Measurements from ENCODE around the gene HCRT. TPM values are rescaled to one million over a fixed set of nuclear protein-coding genes. Genes with fewer than 3 reads are reported as not detected.
A peak's percentile ranks its signal among the peaks of the same experiment; 100 is the strongest.
"Not testable (repeated sequence)": the region's sequence is repeated elsewhere in the genome, so short reads cannot be mapped to it uniquely, and the experiment has no call there.

Gene HCRT
- polyA plus RNA-seq, 3 donors from 2014 or later = not detected

DNA sequence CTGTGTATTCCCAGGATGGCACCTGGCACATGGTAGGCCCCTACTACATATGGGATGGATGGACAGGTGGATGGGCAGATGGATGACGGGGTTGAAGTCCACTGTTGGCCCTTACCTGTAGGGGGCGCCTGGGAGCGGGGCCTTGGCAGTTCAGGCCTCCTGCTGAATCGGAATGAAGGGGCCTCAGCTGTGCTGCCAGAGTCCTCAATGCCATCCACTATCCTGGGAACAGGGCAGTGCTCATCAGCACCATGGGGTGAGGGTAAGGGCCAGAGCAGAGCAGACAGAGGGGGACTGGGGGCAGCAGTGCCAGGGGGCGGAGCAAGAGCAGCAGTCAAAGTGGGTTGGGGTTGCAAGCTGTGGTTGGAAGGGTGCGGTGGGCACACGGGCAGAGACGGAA lies 22.1 kb downstream of the HCRT start:
- Mint-ChIP-seq H3K4me3 (no peak overlapping the region), H3K36me3 (no peaks in the 10 kb centered on the region), H3K27ac (no peak overlapping the region), H3K4me1 (no peaks in the 10 kb centered on the region), H3K9me3 (no peaks in the 10 kb centered on the region), H3K27me3 (ENCODE audit: low read depth in 3 of 3) (no peaks in the 10 kb centered on the region)
- DNase-seq = no peak

DNA sequence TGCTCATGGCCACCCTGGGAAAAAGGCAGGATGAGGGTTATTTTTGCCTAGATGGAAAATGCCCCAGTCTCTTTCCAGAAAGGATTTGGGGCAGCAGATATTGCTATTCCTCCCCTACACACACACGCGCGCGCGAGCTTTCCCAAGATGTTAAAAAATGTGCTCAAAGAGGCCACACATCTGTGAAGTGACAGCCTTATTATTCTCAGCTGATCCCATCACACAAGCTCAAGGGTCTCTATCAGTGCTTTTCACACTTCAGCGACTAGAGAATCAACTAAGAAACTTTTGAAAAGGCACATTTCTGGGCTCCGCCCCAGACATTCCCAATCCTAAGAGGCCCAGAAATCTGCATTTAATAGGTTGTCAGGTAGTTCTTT lies 24.7 kb downstream of the HCRT start:
- no peak overlapping the region for H3K27ac Mint-ChIP-seq
- no peaks in the 10 kb centered on the region for H3K36me3 Mint-ChIP-seq
- H3K27me3 Mint-ChIP-seq (ENCODE audit: low read depth in 3 of 3) = peaks cover 0 to 5% (median 2%) of the 10 kb centered on the region in 3 donors
- H3K9me3 Mint-ChIP-seq = no peaks in the 10 kb centered on the region
- no peak for DNase-seq
- no peak overlapping the region for H3K4me3 Mint-ChIP-seq
- peaks cover 6 to 7% of the 10 kb centered on the region in 2 donors for H3K4me1 Mint-ChIP-seq

GRCh38 chr17:42159796-42160530 lies 25.3 kb downstream of the HCRT start:
- no peak overlapping the region for H3K27ac Mint-ChIP-seq

GRCh38 chr17:42155614-42156045 lies 29.6 kb downstream of the HCRT start:
- H3K27me3 Mint-ChIP-seq (ENCODE audit: low read depth in 3 of 3) = peaks cover 2 to 7% (median 7%) of the 10 kb centered on the region in 3 donors
- H3K4me1 Mint-ChIP-seq = peaks cover 40 to 45% of the 10 kb centered on the region in 2 donors
- no peak for DNase-seq
- H3K4me3 Mint-ChIP-seq = peak overlapping the region; percentile 81 to 97 (median 93)
- H3K27ac Mint-ChIP-seq = peak overlapping the region in 3 of 6 donors; percentile 8 to 45 (median 21)
- H3K36me3 Mint-ChIP-seq = no peaks in the 10 kb centered on the region
- H3K9me3 Mint-ChIP-seq = no peaks in the 10 kb centered on the region

More at GRCh38 chr17:42159796-42160530, 25.3 kb downstream of the HCRT start:
- H3K4me3 Mint-ChIP-seq = no peak overlapping the region
- peaks cover 9 to 11% of the 10 kb centered on the region in 2 donors for H3K4me1 Mint-ChIP-seq
- no peaks in the 10 kb centered on the region for H3K36me3 Mint-ChIP-seq
- H3K9me3 Mint-ChIP-seq = no peaks in the 10 kb centered on the region
- H3K27me3 Mint-ChIP-seq (ENCODE audit: low read depth in 3 of 3) = peaks cover 1 to 6% (median 2%) of the 10 kb centered on the region in 3 donors
- no peak for DNase-seq

- Mint-ChIP-seq H3K27me3 (ENCODE audit: low read depth in 3 of 3) (peaks cover 2 to 7% (median 7%) of the 10 kb centered on the region in 3 donors), H3K27ac (peak overlapping the region; percentile 70 to 96 (median 92)), H3K4me3 (peak overlapping the region; percentile 81 to 97 (median 93)), H3K4me1 (peaks cover 40 to 45% of the 10 kb centered on the region in 2 donors), H3K9me3 (no peaks in the 10 kb centered on the region), H3K36me3 (no peaks in the 10 kb centered on the region)
- peak in 1 of 3 donors; percentile 17 for DNase-seq
Measured at GRCh38 chr17:42153919-42154742, 31.1 kb downstream of the HCRT start.

DNA sequence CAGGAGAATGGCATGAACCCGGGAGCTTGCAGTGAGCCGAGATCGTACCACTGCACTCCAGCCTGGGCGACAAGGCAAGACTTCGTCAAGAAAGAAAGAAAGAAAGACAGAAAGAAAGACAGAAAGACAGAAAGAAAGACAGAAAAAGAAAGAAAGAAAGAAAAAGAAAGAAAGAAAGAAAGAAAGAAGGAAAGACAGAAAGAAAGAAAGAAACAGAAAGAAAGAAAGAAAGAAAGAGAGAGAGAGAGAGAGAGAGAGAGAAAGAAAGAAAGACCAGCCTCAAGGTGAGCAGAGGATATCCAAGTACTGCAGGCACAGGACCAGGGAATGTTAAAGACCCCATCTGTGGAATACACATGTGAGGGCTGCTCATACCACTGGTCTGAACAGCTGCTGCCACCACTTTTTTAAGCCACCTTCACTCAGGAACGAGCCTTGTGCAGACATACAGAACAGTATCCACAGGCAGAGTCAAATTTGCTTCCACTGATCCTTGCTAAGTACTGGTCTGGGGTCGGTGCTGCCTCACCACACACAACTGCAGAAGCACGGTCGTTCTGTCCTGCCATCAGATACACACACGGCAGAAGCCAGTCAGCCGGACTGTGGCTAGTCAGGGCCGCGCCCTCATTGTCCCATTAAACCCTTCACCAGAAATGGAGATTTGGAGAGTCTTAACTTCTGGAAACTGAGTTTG lies 38.2 kb downstream of the HCRT start:
- Mint-ChIP-seq H3K4me1 (peaks cover 30 to 55% of the 10 kb centered on the region in 2 donors), H3K27ac (peak overlapping the region in 2 of 6 donors; percentile 59 to 73), H3K36me3 (peaks cover 0 to 11% (median 9%) of the 10 kb centered on the region in 3 donors), H3K9me3 (no peaks in the 10 kb centered on the region), H3K4me3 (no peak overlapping the region), H3K27me3 (ENCODE audit: low read depth in 3 of 3) (peaks cover 0 to 2% (median 0%) of the 10 kb centered on the region in 3 donors)
- no peak for DNase-seq

GRCh38 chr17:42143138-42143537 lies 42.1 kb downstream of the HCRT start:
- H3K4me3 Mint-ChIP-seq; H3K27me3 Mint-ChIP-seq (ENCODE audit: low read depth in 3 of 3); DNase-seq; H3K36me3 Mint-ChIP-seq; H3K9me3 Mint-ChIP-seq: not testable (repeated sequence)
- Mint-ChIP-seq H3K4me1 (peaks cover 35 to 59% of the 10 kb centered on the region in 2 donors), H3K27ac (peak overlapping the region in 2 of 6 donors; percentile 18 to 25)

DNA sequence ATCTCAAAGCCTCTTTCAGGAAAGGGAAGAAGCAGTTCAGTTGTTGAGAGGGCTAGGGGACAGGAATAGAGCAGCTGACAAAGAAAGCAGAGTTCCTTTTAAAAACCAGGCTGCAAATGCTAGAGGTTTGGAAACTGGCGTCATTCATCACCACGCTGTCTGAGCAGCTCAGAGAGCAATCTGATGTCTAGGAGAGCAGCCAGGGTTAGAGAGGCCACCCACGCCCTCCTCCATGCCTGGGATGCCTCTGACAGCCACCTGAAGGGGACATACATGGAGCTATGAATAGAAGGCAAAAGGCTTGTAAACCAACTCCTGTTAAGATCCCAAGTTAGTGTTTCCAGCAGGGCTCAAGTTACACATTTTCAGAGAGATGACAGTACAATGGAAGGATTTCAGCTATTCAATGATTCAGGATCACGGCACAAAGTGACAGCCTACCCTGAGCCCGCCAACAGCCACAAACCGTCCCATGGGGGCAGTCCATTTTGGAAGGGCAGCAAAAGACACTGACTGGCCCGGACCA lies 42.8 kb downstream of the HCRT start:
- Mint-ChIP-seq H3K36me3 (peaks cover 0 to 6% (median 5%) of the 10 kb centered on the region in 3 donors), H3K4me3 (no peak overlapping the region), H3K9me3 (no peaks in the 10 kb centered on the region), H3K27ac (peak overlapping the region in 2 of 6 donors; percentile 18 to 37), H3K27me3 (ENCODE audit: low read depth in 3 of 3) (peaks cover 0 to 4% (median 0%) of the 10 kb centered on the region in 3 donors), H3K4me1 (peaks cover 37 to 60% of the 10 kb centered on the region in 2 donors)
- no peak for DNase-seq

DNA sequence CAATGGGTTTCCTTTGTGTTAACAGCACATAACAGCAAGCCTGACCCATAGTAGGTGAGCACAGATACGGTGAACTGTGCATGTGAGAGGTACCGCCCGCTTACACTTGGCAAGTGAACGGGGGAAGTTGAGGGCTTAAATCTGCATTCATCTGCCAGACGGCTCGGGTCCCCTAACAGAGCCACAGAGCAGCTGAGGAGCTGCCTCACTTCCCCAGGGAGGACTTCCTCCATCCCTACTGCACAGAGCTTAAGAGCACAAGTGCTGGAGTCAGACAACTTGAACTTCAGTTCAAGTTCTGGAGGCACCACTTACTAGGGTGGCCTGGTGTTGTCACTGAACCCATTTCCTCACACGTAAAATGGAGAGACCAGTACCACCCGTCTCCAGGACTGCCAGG lies 43.9 kb downstream of the HCRT start:
- H3K4me1 Mint-ChIP-seq = peaks cover 35 to 55% of the 10 kb centered on the region in 2 donors
- H3K9me3 Mint-ChIP-seq = no peaks in the 10 kb centered on the region
- peak overlapping the region in 2 of 6 donors; percentile 17 to 34 for H3K27ac Mint-ChIP-seq
- H3K36me3 Mint-ChIP-seq = peaks cover 0 to 6% (median 4%) of the 10 kb centered on the region in 3 donors
- H3K4me3 Mint-ChIP-seq = no peak overlapping the region
- DNase-seq = no peak
- H3K27me3 Mint-ChIP-seq (ENCODE audit: low read depth in 3 of 3) = peaks cover 0 to 4% (median 0%) of the 10 kb centered on the region in 3 donors

DNA sequence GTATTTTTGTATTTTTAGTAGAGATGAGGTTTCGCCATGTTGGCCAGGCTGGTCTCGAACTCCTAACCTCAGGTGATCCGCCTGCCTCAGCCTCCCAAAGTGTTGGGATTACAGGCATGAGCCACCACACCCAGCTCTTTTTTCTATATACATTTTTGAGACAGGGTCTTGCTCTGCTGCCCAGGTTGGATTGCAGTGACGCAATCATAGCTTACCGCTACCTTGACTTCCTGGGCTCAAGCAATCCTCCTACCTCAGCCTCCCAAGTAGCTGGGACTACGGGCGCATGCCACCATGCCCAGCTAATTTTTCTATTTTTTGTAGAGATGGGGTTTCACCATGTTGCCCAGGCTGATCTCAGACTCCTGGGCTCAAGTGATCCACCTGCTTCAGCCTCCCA lies 44.6 kb downstream of the HCRT start:
- H3K27ac Mint-ChIP-seq; H3K27me3 Mint-ChIP-seq (ENCODE audit: low read depth in 3 of 3); H3K9me3 Mint-ChIP-seq; H3K36me3 Mint-ChIP-seq; DNase-seq; H3K4me3 Mint-ChIP-seq: not testable (repeated sequence)
- H3K4me1 Mint-ChIP-seq = peaks cover 38 to 62% of the 10 kb centered on the region in 2 donors

- Mint-ChIP-seq H3K4me1 (peaks cover 47 to 64% of the 10 kb centered on the region in 2 donors), H3K4me3 (no peak overlapping the region), H3K36me3 (peaks cover 0 to 6% (median 4%) of the 10 kb centered on the region in 3 donors), H3K27ac (peak overlapping the region in 1 of 6 donors; percentile 17), H3K27me3 (ENCODE audit: low read depth in 3 of 3) (peaks cover 0 to 6% (median 0%) of the 10 kb centered on the region in 3 donors), H3K9me3 (no peaks in the 10 kb centered on the region)
- DNase-seq = no peak
Measured at GRCh38 chr17:42138749-42139492, 46.3 kb downstream of the HCRT start.

GRCh38 chr17:42136654-42137051 lies 48.6 kb downstream of the HCRT start:
- Mint-ChIP-seq H3K36me3 (no peaks in the 10 kb centered on the region), H3K4me3 (no peak overlapping the region), H3K27ac (no peak overlapping the region), H3K9me3 (no peaks in the 10 kb centered on the region), H3K27me3 (ENCODE audit: low read depth in 3 of 3) (peaks cover 0 to 6% (median 2%) of the 10 kb centered on the region in 3 donors), H3K4me1 (peaks cover 52 to 65% of the 10 kb centered on the region in 2 donors)
- no peak for DNase-seq

Measured in immature natural killer cell (primary cell).